ENCODE data around the gene NUMBL.
"Not testable (repeated sequence)": the region's sequence is repeated elsewhere in the genome, so short reads cannot be mapped to it uniquely, and the experiment has no call there.

The NUMBL gene

DNA sequence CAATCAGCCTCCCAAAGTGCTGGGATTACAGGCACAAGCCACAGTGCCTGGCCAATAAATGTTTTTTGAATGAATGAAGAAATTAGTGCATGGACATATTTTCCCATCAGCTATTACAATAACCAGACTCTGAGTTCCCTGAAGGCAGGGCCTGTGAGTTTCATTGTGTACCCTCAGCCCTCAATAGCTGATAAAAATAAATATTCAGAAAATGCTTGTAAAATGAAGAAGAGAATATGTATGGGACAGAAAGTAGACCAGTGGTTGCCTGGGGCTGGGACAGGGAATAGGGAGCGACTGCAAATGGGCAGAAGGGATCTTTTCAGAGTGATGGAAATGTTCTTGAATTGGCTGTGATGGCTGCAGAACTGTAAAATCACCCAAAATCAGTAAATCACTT is 28.8 kb downstream of the NUMBL start:
- no peak for DNase-seq

GRCh38 chr19:40659566-40659965 is 30.9 kb downstream of the NUMBL start:
- DNase-seq: no peak

- no peak for DNase-seq
Observed at GRCh38 chr19:40659116-40659515, 31.3 kb downstream of the NUMBL start.

DNA sequence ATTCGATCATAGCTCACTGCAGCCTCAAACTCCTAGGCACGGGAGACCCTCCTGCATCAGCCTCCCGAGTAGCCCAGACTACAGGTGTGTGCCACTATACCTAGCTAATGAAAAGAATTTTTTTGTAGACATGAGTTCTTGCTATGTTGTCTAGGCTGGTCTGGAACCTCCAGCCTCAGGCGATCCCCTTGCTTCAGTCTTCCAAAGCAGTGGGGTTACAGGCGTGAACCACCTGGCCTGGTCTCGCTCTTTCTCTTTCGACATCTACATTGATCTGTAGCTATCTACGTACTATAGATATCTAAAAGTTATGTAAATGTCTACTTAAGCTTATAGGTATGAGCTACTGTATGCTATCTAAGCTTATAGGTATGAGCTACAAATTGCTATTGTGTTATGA is 32.4 kb downstream of the NUMBL start:
- no peak for DNase-seq

DNA sequence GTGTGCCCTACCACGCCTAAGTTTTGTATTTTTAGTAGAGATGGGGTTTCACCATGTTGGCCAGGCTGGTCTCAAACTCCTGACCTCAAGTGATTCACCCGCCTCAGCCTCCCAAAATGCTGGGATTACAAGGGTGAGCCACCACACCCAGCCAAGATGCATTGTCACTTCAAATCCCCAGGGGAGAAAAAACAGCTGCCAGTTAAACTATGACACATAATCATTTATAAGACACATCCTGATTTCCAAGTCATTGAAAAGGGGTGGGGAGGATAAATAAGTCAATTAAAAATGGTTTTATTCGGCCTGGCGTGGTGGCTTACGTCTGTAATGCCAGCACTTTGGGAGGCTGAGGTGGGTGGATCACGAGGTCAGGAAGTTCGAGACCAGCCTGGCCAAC is 34.8 kb downstream of the NUMBL start:
- DNase-seq: not testable (repeated sequence)

GRCh38 chr19:40652303-40652702 is 38.1 kb downstream of the NUMBL start:
- not testable (repeated sequence) for DNase-seq

DNA sequence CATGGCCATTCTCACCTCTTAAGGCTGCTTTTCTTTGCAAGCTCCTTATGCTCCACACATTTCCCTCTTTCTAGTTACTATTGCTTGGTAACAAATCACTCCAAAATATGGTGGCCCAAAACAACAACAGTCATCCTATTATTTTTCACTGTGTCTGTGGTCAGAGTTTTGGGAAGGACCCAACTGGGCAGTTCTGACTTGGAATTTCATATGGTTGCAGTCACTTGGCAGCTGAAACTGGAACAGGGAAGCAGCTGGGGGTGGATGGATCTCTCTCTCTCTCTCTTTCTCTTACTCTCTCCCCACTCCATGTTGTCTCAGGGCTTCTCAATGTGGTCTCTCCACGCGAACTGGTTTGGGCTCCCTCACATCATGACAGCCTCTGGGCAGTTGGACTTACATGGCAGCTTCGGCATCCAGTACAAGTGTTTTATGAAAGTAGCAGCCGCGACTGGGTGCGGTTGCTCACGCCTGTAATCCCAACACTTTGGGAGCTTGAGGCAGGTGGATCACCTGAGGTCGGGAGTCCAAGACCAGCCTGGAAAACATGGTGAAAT is 39.6 kb downstream of the NUMBL start:
- DNase-seq: no peak

DNA sequence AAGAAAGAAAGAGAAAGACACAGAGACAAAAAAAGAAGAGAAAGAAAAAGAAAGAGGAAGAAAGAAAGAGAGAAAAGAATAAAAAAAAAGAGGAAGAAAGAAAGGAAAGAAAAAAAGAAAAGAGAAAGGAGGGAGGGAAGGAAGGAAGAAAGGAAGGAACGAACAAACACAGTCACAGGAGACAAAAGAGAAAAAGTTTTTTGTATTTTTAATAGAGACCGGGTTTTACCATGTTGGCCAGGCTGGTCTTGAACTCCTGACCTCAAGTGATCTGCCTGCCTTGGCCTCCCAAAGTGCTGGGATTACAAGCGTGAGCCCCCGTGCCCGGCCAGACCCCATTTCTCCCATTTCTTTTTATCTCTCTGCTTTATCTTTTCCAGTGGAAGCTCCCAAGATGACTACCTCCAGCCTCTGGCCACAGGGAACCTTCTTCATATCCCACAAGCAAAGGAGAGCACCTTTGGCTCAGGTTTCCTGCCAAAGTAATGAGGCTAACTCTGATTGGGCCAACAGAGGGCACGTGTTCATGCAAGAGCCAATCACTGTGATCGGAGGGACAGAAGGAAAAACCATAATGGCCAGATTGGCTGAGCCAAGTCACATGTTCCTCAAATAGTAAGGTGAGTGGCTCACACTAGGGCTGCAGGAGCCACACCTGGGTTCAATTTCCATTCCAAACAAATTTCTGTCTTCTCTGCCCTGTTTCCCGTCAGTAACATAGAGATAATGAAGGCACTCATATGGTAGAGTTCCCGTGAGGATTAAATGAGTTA is 40.4 kb downstream of the NUMBL start:
- not testable (repeated sequence) for DNase-seq

- no peak for DNase-seq
Observed at GRCh38 chr19:40646743-40647254, 43.7 kb downstream of the NUMBL start.

DNA sequence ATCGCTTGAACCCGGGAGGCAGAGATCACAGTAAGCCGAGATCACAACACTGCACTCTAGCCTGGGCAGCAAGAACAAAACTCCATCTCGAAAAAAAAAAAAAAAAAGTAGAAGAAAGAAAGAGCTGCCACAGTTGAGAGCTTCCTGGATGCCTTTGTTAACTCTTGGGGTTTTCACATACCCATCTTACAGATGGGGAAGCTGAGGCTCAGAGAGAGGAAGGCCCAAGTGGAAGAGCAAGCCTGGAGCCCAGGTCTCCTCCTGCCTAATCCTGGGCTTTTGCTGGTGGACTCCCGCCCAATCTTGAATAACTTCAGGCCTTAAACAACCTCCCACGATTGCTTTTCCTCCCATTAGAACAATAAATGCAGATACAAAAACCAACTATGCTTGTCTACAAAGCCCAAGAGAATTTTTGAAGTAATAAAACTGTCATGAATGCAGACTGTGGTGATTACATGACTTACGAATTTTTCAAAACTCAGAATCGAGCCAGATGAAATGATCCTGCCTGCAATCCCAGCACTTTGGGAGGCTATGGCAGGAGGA is 47.6 kb downstream of the NUMBL start:
- no peak for DNase-seq

DNA sequence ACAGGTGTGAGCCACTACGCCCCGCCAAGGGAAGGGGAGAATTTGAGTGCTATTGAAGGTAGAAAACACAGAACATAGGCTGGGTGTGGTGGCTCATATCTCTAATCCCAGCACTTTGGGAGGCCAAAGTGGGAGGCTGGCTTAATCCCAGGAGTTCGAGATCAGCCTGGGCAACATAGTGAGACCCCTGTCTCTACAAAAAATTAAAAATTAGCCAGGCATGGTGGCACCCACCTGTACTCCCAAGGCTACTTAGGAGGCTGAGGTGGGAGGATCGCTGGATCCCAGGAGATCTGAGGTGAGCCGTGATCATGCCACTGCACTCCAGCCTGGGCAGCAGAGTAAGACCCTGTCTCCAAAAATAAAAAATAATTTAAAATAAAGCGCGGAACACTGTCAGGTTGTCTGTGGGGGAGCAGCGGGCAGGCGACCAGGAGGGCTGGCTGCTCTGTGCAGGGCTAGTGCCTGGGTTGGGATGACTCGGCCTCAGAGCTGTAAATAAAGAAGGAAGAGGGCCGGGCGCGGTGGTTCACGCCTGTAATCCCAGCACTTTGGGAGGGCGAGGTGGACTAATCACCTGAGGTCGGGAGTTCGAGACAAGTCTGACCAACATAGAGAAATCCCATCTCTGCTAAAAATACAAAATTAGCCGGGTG is 48.3 kb downstream of the NUMBL start:
- DNase-seq: no peak

DNA sequence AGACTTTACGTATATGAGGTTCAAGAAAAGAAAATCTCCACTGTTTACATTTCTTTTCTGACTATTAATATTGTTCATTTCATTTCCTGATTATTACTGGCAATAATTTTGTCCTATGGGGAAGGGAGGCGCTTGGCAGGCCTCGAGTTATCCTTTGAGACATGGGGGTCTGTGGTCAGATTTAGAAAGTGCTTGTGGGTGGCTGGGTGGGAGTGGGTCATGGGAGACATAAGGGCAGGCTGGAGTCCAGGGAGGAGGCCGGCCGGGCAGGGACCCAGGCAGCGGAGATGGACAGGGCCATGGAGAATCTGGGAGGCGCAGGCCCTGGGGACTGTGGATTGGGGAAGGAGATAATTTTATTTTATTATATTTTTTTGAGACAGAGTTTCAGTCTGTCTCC is 49.2 kb downstream of the NUMBL start:
- no peak for DNase-seq

GRCh38 chr19:40640744-40641143 is 49.7 kb downstream of the NUMBL start:
- DNase-seq: no peak

- no peak for DNase-seq
Observed at GRCh38 chr19:40639638-40639982, 50.8 kb downstream of the NUMBL start.

DNA sequence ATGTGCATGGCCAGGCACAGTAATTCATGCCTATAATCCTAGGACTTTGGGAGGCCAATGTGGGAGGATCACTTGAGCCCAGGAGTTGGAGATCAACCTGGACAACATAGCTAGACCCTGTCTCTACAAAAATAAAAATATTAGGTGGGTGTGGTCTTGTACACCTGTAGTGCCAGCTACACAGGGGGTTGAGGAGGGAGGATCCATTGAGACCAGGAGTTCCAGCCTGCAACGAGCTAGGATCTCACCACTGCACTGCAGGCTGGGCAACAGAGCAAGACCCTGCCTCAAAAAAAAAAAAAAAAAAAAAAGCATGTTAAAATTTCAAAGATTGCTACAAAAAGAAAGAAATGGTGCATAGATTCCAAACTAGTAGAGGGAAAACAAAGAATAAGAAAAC is 52.1 kb downstream of the NUMBL start:
- DNase-seq: no peak

GRCh38 chr19:40633207-40633606 is 57.2 kb downstream of the NUMBL start:
- DNase-seq: no peak

- DNase-seq: no peak
Observed at GRCh38 chr19:40632311-40633036, 58.0 kb downstream of the NUMBL start.

DNA sequence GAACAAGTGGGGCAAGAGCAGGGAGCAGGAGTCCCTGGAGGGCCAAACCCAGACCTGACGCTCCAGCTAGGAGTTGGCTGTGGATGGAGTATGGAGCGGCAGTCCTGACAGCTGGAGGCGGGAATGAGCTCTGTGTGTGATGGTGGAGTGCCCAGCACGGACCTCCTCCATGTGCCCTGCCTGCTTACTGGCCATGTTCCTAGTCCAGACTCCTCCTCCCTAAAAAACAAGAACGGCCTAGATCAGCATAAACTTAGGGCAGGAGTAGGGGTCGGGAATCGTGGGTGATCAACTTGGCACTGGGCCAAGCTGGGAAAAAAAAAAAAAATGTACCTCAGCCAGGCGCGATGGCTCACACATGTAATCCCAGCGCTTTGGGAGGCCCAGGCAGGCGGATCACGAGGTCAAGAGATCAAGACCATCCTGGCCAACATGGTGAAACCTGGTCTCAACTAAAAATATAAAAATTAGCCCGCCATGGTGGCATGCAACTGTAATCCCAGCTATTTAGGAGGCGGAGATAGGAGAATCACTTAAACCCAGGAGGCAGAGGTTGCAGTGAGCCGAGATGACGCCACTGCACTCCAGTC is 59.8 kb downstream of the NUMBL start:
- no peak for DNase-seq

GRCh38 chr19:40629346-40629745 is 61.1 kb downstream of the NUMBL start:
- DNase-seq: no peak

GRCh38 chr19:40627486-40628279 is 62.8 kb downstream of the NUMBL start:
- no peak for DNase-seq

GRCh38 chr19:40626918-40627317 is 63.5 kb downstream of the NUMBL start:
- DNase-seq: no peak

Data from midbrain (tissue), 1 donor.